HepG2 (cell line): ENCODE data around the gene ABAT. TPM values are rescaled to one million over a fixed set of nuclear protein-coding genes. Genes with fewer than 3 reads are reported as not detected.

Experiments used
- DMAP1 ChIP-seq: IDR thresholded peaks from 2 replicates; pipeline ENCODE4 v1.6.1; 2016
- DPF2 ChIP-seq: sonication (generic); formaldehyde crosslinking; IDR thresholded peaks from 2 replicates; pipeline ENCODE4 v1.4.0; 2020; ENCODE audit warnings: mild to moderate bottlenecking, low read depth, missing genetic modification reagents, borderline replicate concordance
- GLMP ChIP-seq: sonication (generic); formaldehyde crosslinking; IDR thresholded peaks from 2 replicates; pipeline ENCODE4 v1.9.0; 2021; ENCODE audit warnings: missing genetic modification reagents, mild to moderate bottlenecking, borderline replicate concordance
- IKZF1 ChIP-seq: fragments of 450-650 bp; IDR thresholded peaks from 2 replicates; pipeline ENCODE4 v1.7.1; 2016
- MIXL1 ChIP-seq: IDR thresholded peaks from 2 replicates; pipeline ENCODE4 v1.6.1; 2016
- MTF2 ChIP-seq: sonication (generic); formaldehyde crosslinking; IDR thresholded peaks from 2 replicates; pipeline ENCODE4 v1.5.0; 2020; ENCODE audit warnings: missing genetic modification reagents, borderline replicate concordance
- RFX1 ChIP-seq: fragments of 450-650 bp; IDR thresholded peaks from 2 replicates; pipeline ENCODE4 v1.6.1; 2017
- RFXAP ChIP-seq: sonication (generic); formaldehyde crosslinking; IDR thresholded peaks from 2 replicates; pipeline ENCODE4 v1.4.0; 2020; ENCODE audit warnings: missing genetic modification reagents, borderline replicate concordance
- SAFB2 ChIP-seq: sonication (generic); formaldehyde crosslinking; IDR thresholded peaks from 2 replicates; pipeline ENCODE4 v1.5.1; 2020; ENCODE audit warnings: missing genetic modification reagents, low read depth, mild to moderate bottlenecking, borderline replicate concordance
- TCF12 ChIP-seq, 2 experiments: fragments of 450-650 bp in 1 of 2; sonication (generic) in 1 of 2; formaldehyde crosslinking in 1 of 2; IDR thresholded peaks; 2 replicates each; pipeline versions ENCODE4 v1.6.1 to v1.8.0; 2017 to 2022; ENCODE audit warnings: antibody characterized with exemption in 1 of 2, mild to moderate bottlenecking in 1 of 2, missing genetic modification reagents in 1 of 2, moderate library complexity in 1 of 2
- YY1 ChIP-seq: IDR thresholded peaks from 2 replicates; pipeline ENCODE4 v1.6.1; 2011; ENCODE audit warnings: low read length, low read depth, moderate library complexity, mild to moderate bottlenecking; ENCODE audit not compliant: insufficient read depth, insufficient replicate concordance
- ZNF407 ChIP-seq: sonication (generic); formaldehyde crosslinking; IDR thresholded peaks from one replicate; pipeline ENCODE4 v1.5.1; 2020; ENCODE audit warnings: mild to moderate bottlenecking, missing genetic modification reagents; ENCODE audit errors: not compliant biosample characterization
- ZNF510 ChIP-seq: sonication (generic); formaldehyde crosslinking; IDR thresholded peaks from 2 replicates; pipeline ENCODE4 v1.4.0; 2020; ENCODE audit warnings: low read depth, mild to moderate bottlenecking, missing genetic modification reagents
- ZNF704 ChIP-seq: sonication (generic); formaldehyde crosslinking; IDR thresholded peaks from 2 replicates; pipeline ENCODE4 v1.8.1; 2023; ENCODE audit warnings: mild to moderate bottlenecking, inconsistent platforms, moderate library complexity, missing genetic modification reagents, borderline replicate concordance
- polyA plus RNA-seq, 8 experiments: library from polyadenylated mRNA; depleted of rRNA in 3 of 8; stranded (reverse) in 7 of 8; unstranded in 1 of 8; fragments of >200 nt; fragmentation: Illumina TruSeq in 4 of 8; extraction: Trizol in 4 of 8; gene quantifications; 2 replicates each; pipeline versions ENCODE4 v1.2.1 to v1.2.3, GENCODE V29; 2011 to 2016; ENCODE audit warnings: low read depth in 4 of 8, missing spikeins in 1 of 8, mixed read lengths in 1 of 8; ENCODE audit not compliant: insufficient read depth in 1 of 8
- total RNA-seq, 5 experiments: library from RNA; depleted of rRNA; stranded (reverse); fragments of >200 nt; fragmentation: Illumina TruSeq; extraction: Trizol; gene quantifications; 2 replicates each; pipeline ENCODE4 v1.2.3, GENCODE V29; 2016; ENCODE audit warnings: low read depth in 1 of 5
- TF ChIP-seq, protein P1 (sequence below): sonication (generic); formaldehyde crosslinking; IDR thresholded peaks from 2 replicates; pipeline ENCODE4 v1.8.0; 2022; ENCODE audit warnings: missing genetic modification reagents, low read depth, mild to moderate bottlenecking, borderline replicate concordance
- TF ChIP-seq, protein P2 (sequence below): sonication (generic); formaldehyde crosslinking; IDR thresholded peaks from 2 replicates; pipeline ENCODE4 v1.5.1; 2020; ENCODE audit warnings: missing genetic modification reagents, mild to moderate bottlenecking, borderline replicate concordance

The ABAT gene
- total and polyA plus RNA-seq, 2 of the 13 experiments (the other 11 are each of a cell fraction or from before 2014, with no cell fraction given), result 47.6 to 97.3 TPM

GRCh38 chr16:8674413-8675022 lies at the start of gene ABAT (continued):
- TF ChIP-seq YY1, result peak; percentile 41
- TF ChIP-seq TCF12 (IDR thresholded peaks at IDR 0.05), result no peak
- peak; percentile 92; the same call in 1 of the 2 replicates for TF ChIP-seq TCF12 (CRISPR knock-in tag; IDR thresholded peaks at IDR 0.05)
- TF ChIP-seq DPF2 (CRISPR knock-in tag), result no peak
- no peak for TF ChIP-seq IKZF1
- peak; percentile 14; the same call in 1 of the 2 replicates for TF ChIP-seq MIXL1 (CRISPR knock-in tag)
- peak; percentile 60; the same call in 1 of the 2 replicates for TF ChIP-seq SAFB2 (CRISPR knock-in tag)
- peak; percentile 76; the same call in 1 of the 2 replicates for TF ChIP-seq MTF2 (CRISPR knock-in tag)
- TF ChIP-seq ZNF704 (CRISPR knock-in tag), result no peak
- TF ChIP-seq, protein P1, sequence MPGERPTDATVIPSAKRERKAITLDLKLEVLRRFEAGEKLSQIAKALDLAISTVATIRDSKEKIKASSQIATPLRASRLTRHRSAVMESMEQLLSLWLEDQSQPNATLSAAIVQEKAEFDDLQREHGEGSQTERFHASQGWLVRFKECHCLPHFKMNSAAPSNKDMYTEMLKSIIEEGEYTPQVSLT (CRISPR knock-in tag), result no peak
- TF ChIP-seq, protein P2, sequence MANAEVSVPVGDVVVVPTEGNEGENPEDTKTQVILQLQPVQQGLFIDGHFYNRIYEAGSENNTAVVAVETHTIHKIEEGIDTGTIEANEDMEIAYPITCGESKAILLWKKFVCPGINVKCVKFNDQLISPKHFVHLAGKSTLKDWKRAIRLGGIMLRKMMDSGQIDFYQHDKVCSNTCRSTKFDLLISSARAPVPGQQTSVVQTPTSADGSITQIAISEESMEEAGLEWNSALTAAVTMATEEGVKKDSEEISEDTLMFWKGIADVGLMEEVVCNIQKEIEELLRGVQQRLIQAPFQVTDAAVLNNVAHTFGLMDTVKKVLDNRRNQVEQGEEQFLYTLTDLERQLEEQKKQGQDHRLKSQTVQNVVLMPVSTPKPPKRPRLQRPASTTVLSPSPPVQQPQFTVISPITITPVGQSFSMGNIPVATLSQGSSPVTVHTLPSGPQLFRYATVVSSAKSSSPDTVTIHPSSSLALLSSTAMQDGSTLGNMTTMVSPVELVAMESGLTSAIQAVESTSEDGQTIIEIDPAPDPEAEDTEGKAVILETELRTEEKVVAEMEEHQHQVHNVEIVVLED (CRISPR knock-in tag), result peak; percentile 51; the same call in 1 of the 2 replicates
- TF ChIP-seq GLMP (CRISPR knock-in tag), result no peak
- TF ChIP-seq ZNF510 (CRISPR knock-in tag), result peak; percentile 76; the same call in 1 of the 2 replicates
- no peak for TF ChIP-seq ZNF407 (CRISPR knock-in tag)
- TF ChIP-seq DMAP1, result 0 out of 2 replicates have a peak, but pooled peaks have one; percentile 10
- no peak for TF ChIP-seq RFX1
- peak; percentile 99 for TF ChIP-seq RFXAP
